PC-9 (cell line): ENCODE data around the gene BCO1. TPM values are rescaled to one million over a fixed set of nuclear protein-coding genes. Genes with fewer than 3 reads are reported as not detected.
A peak's percentile ranks its signal among the peaks of the same experiment; 100 is the strongest.

ENCODE experiments used
- BruUV-seq: library from RNA; stranded (reverse); fragments of 400-500 nt; replicated peaks from 2 replicates; lab custom pipeline; 2021; lab: Mats Ljungman, UMichigan
- CTCF ChIA-PET: fragments of 300-600 bp; sonication (Branson Sonifier 250); formaldehyde crosslinking; loops from one replicate; lab custom pipeline; 2022; ENCODE audit warnings: antibody characterized with exemption; lab: Charles Lee
- POLR2A ChIA-PET: fragments of 300-600 bp; sonication (Branson Sonifier 250); formaldehyde crosslinking; loops from one replicate; lab custom pipeline; 2022; ENCODE audit warnings: antibody characterized with exemption; ENCODE audit not compliant: unreplicated experiment; lab: Charles Lee
- DNase-seq, 2 experiments: peaks; one replicate each; pipeline versions ENCODE4 v3.0.0 to v3.0.0-alpha.2; 2015 to 2022; ENCODE audit warnings: mixed read lengths in 1 of 2
- H2AFZ ChIP-seq: fragments of 200-600 bp; sonication (generic); 2 replicates; pipeline ENCODE4 v1.8.1; 2017; ENCODE audit warnings: antibody characterized with exemption
- H3F3A ChIP-seq: fragments of 200-600 bp; sonication (generic); 2 replicates; pipeline ENCODE4 v1.8.1; 2017; ENCODE audit warnings: antibody characterized with exemption, mild to moderate bottlenecking, low read depth; ENCODE audit not compliant: insufficient read depth
- H3K27ac ChIP-seq: fragments of 200-600 bp; sonication (generic); 2 replicates; pipeline ENCODE4 v1.6.1; 2016; ENCODE audit warnings: mixed run types
- H3K27me3 ChIP-seq: fragments of 200-600 bp; sonication (generic); 2 replicates; pipeline ENCODE4 v1.6.1; 2016; ENCODE audit warnings: low read depth, mixed run types; ENCODE audit not compliant: insufficient read depth
- H3K36me3 ChIP-seq: fragments of 200-600 bp; sonication (generic); 2 replicates; pipeline ENCODE4 v1.6.1; 2016; ENCODE audit warnings: low read depth, mixed run types
- H3K4me1 ChIP-seq: fragments of 200-600 bp; sonication (generic); replicated peaks from 2 replicates; pipeline ENCODE4 v1.6.1; 2016; ENCODE audit warnings: mixed run types; ENCODE audit not compliant: insufficient read depth
- H3K4me2 ChIP-seq: fragments of 200-600 bp; sonication (generic); 2 replicates; pipeline ENCODE4 v1.6.1; 2017; ENCODE audit warnings: mixed run types
- H3K4me3 ChIP-seq: fragments of 200-600 bp; sonication (generic); 2 replicates; pipeline ENCODE4 v1.6.1; 2016; ENCODE audit warnings: mixed run types
- H3K79me2 ChIP-seq: fragments of 200-600 bp; sonication (generic); 2 replicates; pipeline ENCODE4 v1.6.1; 2017; ENCODE audit warnings: low read depth, mixed run types
- H3K9me2 ChIP-seq: fragments of 200-600 bp; sonication (generic); 2 replicates; pipeline ENCODE4 v1.8.1; 2017; ENCODE audit warnings: mild to moderate bottlenecking; ENCODE audit not compliant: insufficient read depth
- H3K9me3 ChIP-seq: fragments of 200-600 bp; sonication (generic); 2 replicates; pipeline ENCODE4 v1.8.1; 2016; ENCODE audit warnings: low read depth; ENCODE audit not compliant: insufficient read depth
- H4K20me1 ChIP-seq: fragments of 200-600 bp; sonication (generic); 2 replicates; pipeline ENCODE4 v1.8.1; 2017; ENCODE audit not compliant: insufficient read depth
- EZH2 ChIP-seq: fragments of 200-600 bp; sonication (generic); IDR thresholded peaks from 2 replicates; pipeline ENCODE4 v1.8.0; 2017; ENCODE audit warnings: antibody characterized with exemption, low read depth
- intact Hi-C: fragments of 100-400 bp; cut with micrococcal nuclease; formaldehyde crosslinking; loops from one replicate; pipeline ENCODE4 v1.10.0; 2022; ENCODE audit not compliant: unreplicated experiment
- total RNA-seq: library from RNA; stranded (reverse); gene quantifications from 2 replicates; pipeline ENCODE4 v1.2.3, GENCODE V29; 2021
- TF ChIP-seq, protein P1 (sequence below): fragments of 200-600 bp; sonication (generic); conservative IDR thresholded peaks from 2 replicates; pipeline ENCODE4 v1.6.1; 2017; ENCODE audit warnings: mixed run types, antibody characterized with exemption, mild to moderate bottlenecking, moderate library complexity

BCO1 gene
- total RNA-seq, 1 experiment from 2014 or later: 1.4 TPM

DNA sequence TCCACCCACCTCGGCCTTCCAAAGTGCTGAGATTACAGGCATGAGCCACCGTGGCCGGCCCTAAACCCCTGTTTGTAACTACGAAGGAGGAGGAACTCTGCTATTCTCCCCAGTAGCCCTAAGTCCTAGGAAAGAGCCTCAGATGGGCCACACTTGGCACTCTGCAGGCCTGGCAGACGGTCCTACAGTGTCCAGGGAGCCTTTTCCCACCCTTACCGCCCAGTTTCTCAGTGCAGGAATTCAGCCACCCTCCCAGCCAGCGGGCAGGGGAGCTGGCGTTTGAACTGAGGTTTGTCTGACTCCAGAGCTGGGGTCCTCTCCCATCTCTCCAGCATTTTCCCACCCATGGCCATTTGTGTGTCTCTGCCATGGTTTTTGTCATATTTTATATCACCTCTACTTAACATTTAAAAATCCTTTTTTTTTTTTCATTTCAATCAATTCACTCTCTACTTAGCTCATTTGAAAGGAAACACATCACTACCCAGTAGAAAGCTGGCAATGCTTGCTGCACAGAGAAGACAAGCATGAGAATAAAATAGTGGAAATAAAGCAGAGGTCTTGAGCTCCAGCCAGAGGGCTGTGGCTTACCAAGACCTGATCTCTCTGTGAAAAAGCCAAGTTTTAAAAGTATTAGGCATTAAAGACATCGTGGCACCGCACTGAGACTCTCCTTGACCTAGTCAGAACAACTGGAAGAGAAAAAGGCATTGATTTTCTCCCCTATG is 34.9 kb downstream of the BCO1 start:
- no peaks in the 10 kb centered on the region for H3K36me3 ChIP-seq
- no peak for TF ChIP-seq EZH2
- TF ChIP-seq, protein P1, sequence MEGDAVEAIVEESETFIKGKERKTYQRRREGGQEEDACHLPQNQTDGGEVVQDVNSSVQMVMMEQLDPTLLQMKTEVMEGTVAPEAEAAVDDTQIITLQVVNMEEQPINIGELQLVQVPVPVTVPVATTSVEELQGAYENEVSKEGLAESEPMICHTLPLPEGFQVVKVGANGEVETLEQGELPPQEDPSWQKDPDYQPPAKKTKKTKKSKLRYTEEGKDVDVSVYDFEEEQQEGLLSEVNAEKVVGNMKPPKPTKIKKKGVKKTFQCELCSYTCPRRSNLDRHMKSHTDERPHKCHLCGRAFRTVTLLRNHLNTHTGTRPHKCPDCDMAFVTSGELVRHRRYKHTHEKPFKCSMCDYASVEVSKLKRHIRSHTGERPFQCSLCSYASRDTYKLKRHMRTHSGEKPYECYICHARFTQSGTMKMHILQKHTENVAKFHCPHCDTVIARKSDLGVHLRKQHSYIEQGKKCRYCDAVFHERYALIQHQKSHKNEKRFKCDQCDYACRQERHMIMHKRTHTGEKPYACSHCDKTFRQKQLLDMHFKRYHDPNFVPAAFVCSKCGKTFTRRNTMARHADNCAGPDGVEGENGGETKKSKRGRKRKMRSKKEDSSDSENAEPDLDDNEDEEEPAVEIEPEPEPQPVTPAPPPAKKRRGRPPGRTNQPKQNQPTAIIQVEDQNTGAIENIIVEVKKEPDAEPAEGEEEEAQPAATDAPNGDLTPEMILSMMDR: no peak
- no peak overlapping the region for H3K4me2 ChIP-seq
- H2AFZ ChIP-seq: no peak overlapping the region
- ChIA-PET CTCF (no interaction called here), POLR2A (interaction anchor here (0.6 to 0.7 kb wide), 3 partner anchors 65 to 410 kb away, joined by 5 to 9 read pairs (median 6); no protein-coding TSS in a partner anchor)
- intact Hi-C loops: no loop called here
- no peaks in the 10 kb centered on the region for H3K27me3 ChIP-seq
- no peak overlapping the region for H3K27ac ChIP-seq
- no peak for DNase-seq
- H3K4me3 ChIP-seq: no peak overlapping the region
- no peaks in the 10 kb centered on the region for H3K9me3 ChIP-seq
- no peaks in the 10 kb centered on the region for H3K79me2 ChIP-seq
- no peaks in the 10 kb centered on the region for H4K20me1 ChIP-seq
- peaks cover 27% of the 10 kb centered on the region for H3K4me1 ChIP-seq
- H3F3A ChIP-seq: peaks cover 15% of the 10 kb centered on the region
- BruUV-seq: no TSS peak
- no peaks in the 10 kb centered on the region for H3K9me2 ChIP-seq

DNA sequence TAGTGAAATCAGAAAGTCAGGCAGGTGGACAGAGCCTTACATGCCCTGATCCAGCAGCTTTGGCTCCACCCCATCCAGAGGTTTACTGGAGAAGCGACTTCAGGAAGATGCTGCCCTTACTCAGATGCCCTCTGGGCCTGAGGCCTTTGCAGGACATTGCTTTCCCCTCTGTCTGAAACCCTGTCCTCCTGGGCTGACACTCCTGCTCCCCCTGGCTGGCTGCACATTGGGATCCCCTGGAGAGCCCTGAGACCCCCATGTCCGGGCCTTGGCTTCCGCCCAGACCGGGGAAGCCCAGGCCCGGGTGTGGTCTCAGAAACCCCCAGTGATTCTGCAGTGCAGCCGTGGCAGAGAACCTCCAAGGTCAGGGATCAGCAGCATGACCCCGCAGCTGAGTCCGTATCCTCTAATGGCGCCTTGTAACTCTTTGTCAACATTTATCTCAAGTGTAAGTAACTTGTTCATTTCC is 36.6 kb downstream of the BCO1 start:
- ChIA-PET CTCF (interaction anchor here (0.6 kb wide), 1 partner anchor 9 kb away, joined by 3 read pairs; no protein-coding TSS in a partner anchor), POLR2A (interaction anchor here (0.7 kb wide), 1 partner anchor 324 kb away, joined by 6 read pairs; no protein-coding TSS in a partner anchor)
- Histone ChIP-seq H3K4me1 (peaks cover 29% of the 10 kb centered on the region), H3K36me3 (no peaks in the 10 kb centered on the region), H3K4me2 (no peak overlapping the region), H3K9me2 (no peaks in the 10 kb centered on the region), H3K79me2 (no peaks in the 10 kb centered on the region), H3K4me3 (no peak overlapping the region), H4K20me1 (no peaks in the 10 kb centered on the region), H2AFZ (no peak overlapping the region), H3K9me3 (no peaks in the 10 kb centered on the region), H3F3A (peaks cover 15% of the 10 kb centered on the region), H3K27me3 (no peaks in the 10 kb centered on the region), H3K27ac (no peak overlapping the region)
- no TSS peak for BruUV-seq
- peak in 1 of 2 experiments; percentile 25 for DNase-seq
- intact Hi-C loops: no loop called here
- no peak for TF ChIP-seq EZH2
- TF ChIP-seq, protein P1: no peak

DNA sequence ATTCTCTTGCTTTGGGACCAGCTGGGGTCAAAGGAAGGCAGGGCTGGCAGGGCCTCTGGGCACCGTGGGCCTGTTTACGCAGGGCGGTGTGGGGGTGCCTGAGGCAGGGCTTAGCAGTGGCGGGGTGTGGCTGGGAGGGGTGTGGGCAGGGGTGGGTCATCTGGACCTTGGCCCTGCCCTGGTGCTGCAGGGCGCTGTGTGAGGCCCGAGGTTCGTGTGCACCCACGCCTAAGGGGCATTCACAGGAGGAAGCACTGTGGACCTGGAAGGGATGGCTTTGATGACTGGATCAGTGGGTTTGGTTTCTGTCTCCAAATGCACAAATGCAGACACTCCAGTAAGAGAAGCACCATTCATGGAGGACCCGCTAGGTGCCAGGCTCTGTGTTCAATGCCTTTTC is 37.3 kb downstream of the BCO1 start:
- TF ChIP-seq EZH2: no peak
- TF ChIP-seq, protein P1: no peak
- H3K4me2 ChIP-seq: no peak overlapping the region
- H3K27ac ChIP-seq: 0 out of 2 replicates have a peak overlapping the region, but pooled peaks have one; percentile 12
- H3K27me3 ChIP-seq: no peaks in the 10 kb centered on the region
- BruUV-seq: no TSS peak
- no peaks in the 10 kb centered on the region for H3K36me3 ChIP-seq
- ChIA-PET CTCF (no interaction called here), POLR2A (no interaction called here)
- H3K4me1 ChIP-seq: peaks cover 36% of the 10 kb centered on the region
- H3F3A ChIP-seq: peaks cover 15% of the 10 kb centered on the region
- intact Hi-C loops: no loop called here
- no peaks in the 10 kb centered on the region for H3K9me3 ChIP-seq
- no peaks in the 10 kb centered on the region for H3K9me2 ChIP-seq
- DNase-seq: peak in 1 of 2 experiments; percentile 21
- no peak overlapping the region for H3K4me3 ChIP-seq
- H3K79me2 ChIP-seq: no peaks in the 10 kb centered on the region
- H2AFZ ChIP-seq: no peak overlapping the region
- no peaks in the 10 kb centered on the region for H4K20me1 ChIP-seq
